BE2C (cell line): ENCODE measurements around the gene S100A8.

Experiments
- DNase-seq: peaks from one replicate; pipeline ENCODE4 v3.0.0-alpha.2; 2020
- H3K27me3 ChIP-seq: fragments of 250-450 bp; sonication (Bioruptor Pico); 2 replicates; pipeline ENCODE4 v1.5.1; 2020; ENCODE audit warnings: mild to moderate bottlenecking
- H3K36me3 ChIP-seq: fragments of 250-450 bp; sonication (Bioruptor Pico); 2 replicates; pipeline ENCODE4 v1.5.1; 2020; ENCODE audit warnings: mild to moderate bottlenecking
- H3K4me1 ChIP-seq: fragments of 250-450 bp; sonication (Bioruptor Pico); 2 replicates; pipeline ENCODE4 v1.5.1; 2020
- H3K4me3 ChIP-seq: 2 replicates; pipeline ENCODE4 v1.5.1; 2011; ENCODE audit warnings: low read depth, low read length
- H3K9me3 ChIP-seq: fragments of 250-450 bp; sonication (Bioruptor Pico); 2 replicates; pipeline ENCODE4 v1.5.1; 2020
- TF ChIP-seq, protein P1 (sequence below): IDR thresholded peaks from 2 replicates; pipeline ENCODE4 v1.5.1; 2012; ENCODE audit warnings: mild to moderate bottlenecking, low read depth, low read length

S100A8 gene

DNA sequence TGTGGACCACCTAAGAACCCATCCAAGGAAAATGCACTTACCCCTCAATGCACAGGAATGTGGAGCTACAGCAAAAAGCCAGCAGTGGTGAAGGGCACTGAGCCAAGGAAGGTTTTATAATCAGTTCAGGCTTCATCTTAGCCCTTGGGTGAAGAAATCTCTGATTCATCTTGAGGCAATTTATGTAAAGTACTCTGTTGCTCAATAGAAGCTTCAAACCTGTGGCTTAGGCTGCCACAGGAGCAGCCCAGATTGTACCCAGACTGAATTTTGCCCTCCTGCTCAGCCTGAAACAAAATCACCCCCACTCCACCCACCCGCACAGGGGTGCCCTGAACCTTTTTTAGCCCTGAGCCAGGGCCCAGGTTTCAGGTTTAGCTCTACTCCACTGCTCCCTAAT lies 15.4 kb downstream of the S100A8 start, which contains the start of gene S100A12:
Gene S100A12 (minus strand): TSS at position 111 of the 400 bp plus-strand sequence. CDS start 1,029 bp downstream, outside the sequence.
- no peaks in the 10 kb centered on the region for H3K36me3 ChIP-seq
- H3K9me3 ChIP-seq = no peaks in the 10 kb centered on the region; the same call in 1 of the 2 replicates
- DNase-seq = no peak
- no peaks in the 10 kb centered on the region for H3K4me1 ChIP-seq
- TF ChIP-seq, protein P1, sequence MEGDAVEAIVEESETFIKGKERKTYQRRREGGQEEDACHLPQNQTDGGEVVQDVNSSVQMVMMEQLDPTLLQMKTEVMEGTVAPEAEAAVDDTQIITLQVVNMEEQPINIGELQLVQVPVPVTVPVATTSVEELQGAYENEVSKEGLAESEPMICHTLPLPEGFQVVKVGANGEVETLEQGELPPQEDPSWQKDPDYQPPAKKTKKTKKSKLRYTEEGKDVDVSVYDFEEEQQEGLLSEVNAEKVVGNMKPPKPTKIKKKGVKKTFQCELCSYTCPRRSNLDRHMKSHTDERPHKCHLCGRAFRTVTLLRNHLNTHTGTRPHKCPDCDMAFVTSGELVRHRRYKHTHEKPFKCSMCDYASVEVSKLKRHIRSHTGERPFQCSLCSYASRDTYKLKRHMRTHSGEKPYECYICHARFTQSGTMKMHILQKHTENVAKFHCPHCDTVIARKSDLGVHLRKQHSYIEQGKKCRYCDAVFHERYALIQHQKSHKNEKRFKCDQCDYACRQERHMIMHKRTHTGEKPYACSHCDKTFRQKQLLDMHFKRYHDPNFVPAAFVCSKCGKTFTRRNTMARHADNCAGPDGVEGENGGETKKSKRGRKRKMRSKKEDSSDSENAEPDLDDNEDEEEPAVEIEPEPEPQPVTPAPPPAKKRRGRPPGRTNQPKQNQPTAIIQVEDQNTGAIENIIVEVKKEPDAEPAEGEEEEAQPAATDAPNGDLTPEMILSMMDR = no peak
- H3K27me3 ChIP-seq = peaks cover 35% of the 10 kb centered on the region
- no peak within 1 kb of the TSS for H3K4me3 ChIP-seq

DNA sequence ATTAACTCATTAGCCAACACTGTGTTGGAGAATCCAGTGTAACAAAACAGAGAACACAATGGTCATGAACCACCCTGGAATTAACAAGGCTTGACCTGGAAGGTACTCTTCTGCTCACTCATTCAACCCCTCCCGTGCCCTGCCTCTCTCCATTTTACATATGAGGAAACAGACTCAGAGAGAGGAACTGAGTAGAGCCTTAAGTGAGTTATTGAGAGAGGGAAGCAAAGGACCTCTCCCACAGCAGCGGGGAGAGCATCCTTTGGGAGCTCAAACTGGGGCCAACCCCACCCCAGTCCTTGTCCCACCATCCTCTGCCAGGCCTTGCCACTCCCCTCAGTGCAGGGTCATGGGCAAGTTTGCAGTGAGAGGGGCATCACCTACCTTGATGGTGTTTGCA lies 16.8 kb downstream of the S100A8 start:
- no peak overlapping the region for H3K4me3 ChIP-seq
- no peak for DNase-seq
- TF ChIP-seq, protein P1 = no peak
- H3K9me3 ChIP-seq = no peaks in the 10 kb centered on the region
- H3K4me1 ChIP-seq = no peaks in the 10 kb centered on the region
- no peaks in the 10 kb centered on the region for H3K36me3 ChIP-seq
- peaks cover 36% of the 10 kb centered on the region for H3K27me3 ChIP-seq

DNA sequence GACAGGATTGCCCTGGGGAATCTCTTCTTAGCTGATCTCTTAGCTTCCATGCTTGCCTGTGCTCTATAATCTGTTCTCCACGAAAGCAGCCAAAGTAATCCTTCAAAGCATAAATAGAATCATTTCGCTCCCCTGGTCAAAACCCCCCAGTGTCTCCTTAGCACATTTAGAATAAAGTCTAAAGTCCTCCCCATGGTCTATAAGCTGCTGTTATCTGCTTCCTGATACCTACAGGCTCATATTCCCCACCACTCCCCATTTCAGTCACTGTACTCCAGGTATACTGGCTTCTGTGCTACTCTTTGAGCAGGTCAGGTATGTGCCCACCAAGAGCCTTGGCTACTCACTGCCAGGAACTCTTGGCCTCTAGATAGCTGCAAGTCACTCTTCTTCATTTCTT lies 18.3 kb downstream of the S100A8 start:
- TF ChIP-seq, protein P1 = no peak
- Histone ChIP-seq H3K36me3 (no peaks in the 10 kb centered on the region), H3K4me3 (no peak overlapping the region), H3K9me3 (no peaks in the 10 kb centered on the region), H3K27me3 (peaks cover 25% of the 10 kb centered on the region), H3K4me1 (no peaks in the 10 kb centered on the region)
- no peak for DNase-seq

DNA sequence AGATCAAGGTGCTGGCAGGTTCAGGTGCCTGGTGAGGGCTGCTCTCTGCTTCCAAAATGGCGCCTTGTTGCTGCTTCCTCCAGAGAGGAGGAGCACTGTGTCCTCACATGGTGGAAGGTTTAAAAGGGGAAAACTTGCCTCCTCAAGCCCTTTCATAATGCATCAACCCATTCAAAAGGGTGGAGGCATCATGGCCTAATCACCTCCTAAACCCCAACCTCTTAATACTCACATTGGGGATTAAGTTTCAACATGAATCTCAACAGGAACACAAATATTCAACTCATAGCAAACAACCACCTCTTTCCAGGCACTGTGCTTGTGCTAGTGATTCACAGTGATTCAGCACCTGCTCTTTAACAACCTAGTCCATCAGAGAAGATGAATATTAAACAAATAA lies 19.6 kb downstream of the S100A8 start:
- TF ChIP-seq, protein P1 = no peak
- peaks cover 21% of the 10 kb centered on the region for H3K27me3 ChIP-seq
- H3K4me1 ChIP-seq = no peaks in the 10 kb centered on the region
- no peak for DNase-seq
- H3K4me3 ChIP-seq = no peak overlapping the region
- H3K9me3 ChIP-seq = no peaks in the 10 kb centered on the region
- no peaks in the 10 kb centered on the region for H3K36me3 ChIP-seq

DNA sequence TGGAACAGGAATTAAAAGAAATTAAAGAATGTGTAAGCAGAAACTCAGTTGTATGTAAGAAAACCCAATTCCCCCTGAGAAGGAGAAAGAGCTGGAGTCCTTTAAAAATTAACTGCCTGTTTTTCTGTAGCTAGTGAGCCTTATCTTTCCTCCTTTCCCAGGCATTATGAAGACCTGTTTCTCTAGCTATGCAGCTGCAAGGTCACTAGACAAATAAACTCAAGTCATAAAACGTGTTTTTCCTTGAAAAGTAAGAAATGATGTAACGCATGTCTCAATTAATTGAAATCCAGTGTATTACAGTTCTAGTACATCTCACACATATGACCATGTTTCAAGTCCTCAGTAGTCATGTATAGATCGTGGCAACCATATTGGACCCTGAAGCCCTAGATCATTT lies 20.7 kb downstream of the S100A8 start:
- no peaks in the 10 kb centered on the region for H3K9me3 ChIP-seq
- no peaks in the 10 kb centered on the region for H3K4me1 ChIP-seq
- DNase-seq = no peak
- TF ChIP-seq, protein P1 = no peak
- peaks cover 19% of the 10 kb centered on the region for H3K27me3 ChIP-seq
- no peaks in the 10 kb centered on the region for H3K36me3 ChIP-seq
- H3K4me3 ChIP-seq = no peak overlapping the region

DNA sequence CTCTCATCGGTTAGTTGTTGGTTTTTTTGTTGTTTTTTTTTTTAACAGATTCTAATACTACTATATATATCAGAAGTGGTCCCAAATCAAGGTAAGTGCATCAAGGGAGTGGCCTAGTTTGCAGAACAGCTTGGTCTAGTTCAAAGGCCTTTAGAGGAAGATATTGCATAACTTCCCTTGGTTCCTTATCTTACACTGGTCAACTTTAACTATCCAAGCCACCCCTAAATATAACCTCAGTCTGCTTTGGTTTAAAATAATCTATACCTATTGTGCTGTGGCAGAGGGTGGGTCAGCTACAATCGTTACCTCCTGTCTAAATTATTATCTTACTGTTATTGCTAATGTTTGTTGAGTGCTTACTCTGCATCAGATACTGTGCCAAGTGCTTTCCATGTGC lies 22.4 kb downstream of the S100A8 start:
- Histone ChIP-seq H3K36me3 (no peaks in the 10 kb centered on the region), H3K4me1 (no peaks in the 10 kb centered on the region), H3K9me3 (no peaks in the 10 kb centered on the region), H3K27me3 (peaks cover 15% of the 10 kb centered on the region), H3K4me3 (no peak overlapping the region)
- DNase-seq = no peak
- TF ChIP-seq, protein P1 = no peak
